GM21717 (cell line): Measurements from ENCODE around the gene NUP153.
A peak's percentile ranks its signal among the peaks of the same experiment; 100 is the strongest.
"Not testable (repeated sequence)": the region's sequence is repeated elsewhere in the genome, so short reads cannot be mapped to it uniquely, and the experiment has no call there.

Source experiments
- ATAC-seq: cut with Tn5 transposase; IDR thresholded peaks from one replicate; pipeline ENCODE4 v1.9.1; 2021; ENCODE audit warnings: mild to moderate bottlenecking, moderate library complexity; ENCODE audit not compliant: unreplicated experiment

The NUP153 gene

GRCh38 chr6:17714879-17715851, 8.4 kb upstream of the NUP153 start:
- peak; percentile 87 for ATAC-seq

GRCh38 chr6:17714177-17714576, 7.5 kb upstream of the NUP153 start:
- ATAC-seq = no peak

GRCh38 chr6:17712576-17712975, 5.9 kb upstream of the NUP153 start:
- no peak for ATAC-seq

GRCh38 chr6:17710331-17710730, 3.6 kb upstream of the NUP153 start:
- ATAC-seq = no peak

- no peak for ATAC-seq
Observed at GRCh38 chr6:17709476-17709875, 2.8 kb upstream of the NUP153 start.

- not testable (repeated sequence) for ATAC-seq
Observed at GRCh38 chr6:17708035-17708434, 1.3 kb upstream of the NUP153 start.

GRCh38 chr6:17707371-17707651, 586 bp upstream of the NUP153 start:
- ATAC-seq = no peak

- peak; percentile 68 for ATAC-seq
Observed at GRCh38 chr6:17705778-17706579, 746 bp downstream of the NUP153 start.

GRCh38 chr6:17705428-17705777, 1.3 kb downstream of the NUP153 start:
- peak; percentile 2 for ATAC-seq

- no peak for ATAC-seq
Observed at GRCh38 chr6:17703256-17703694, 3.5 kb downstream of the NUP153 start.

- ATAC-seq = no peak
Observed at GRCh38 chr6:17700421-17701416, 6.0 kb downstream of the NUP153 start.

GRCh38 chr6:17691925-17692538, 14.7 kb downstream of the NUP153 start:
- no peak for ATAC-seq

GRCh38 chr6:17688481-17688880, 18.2 kb downstream of the NUP153 start:
- no peak for ATAC-seq

- ATAC-seq = no peak
Observed at GRCh38 chr6:17687136-17687535, 19.6 kb downstream of the NUP153 start.

- no peak for ATAC-seq
Observed at GRCh38 chr6:17684134-17684533, 22.6 kb downstream of the NUP153 start.

GRCh38 chr6:17683428-17683827, 23.3 kb downstream of the NUP153 start:
- no peak for ATAC-seq

GRCh38 chr6:17679726-17680125, 27.0 kb downstream of the NUP153 start:
- ATAC-seq = no peak

GRCh38 chr6:17677602-17678001, 29.1 kb downstream of the NUP153 start:
- no peak for ATAC-seq

- peak; percentile 63 for ATAC-seq
Observed at GRCh38 chr6:17673543-17674254, 33.0 kb downstream of the NUP153 start.
